Cortex of kidney (tissue), 1 donor: ENCODE measurements around the gene RAB5A.
"Not testable (repeated sequence)": the region's sequence is repeated elsewhere in the genome, so short reads cannot be mapped to it uniquely, and the experiment has no call there.

Source experiments
- DNase-seq: peaks from one replicate; lab custom pipeline; 2025; lab: John Stamatoyannopoulos, UW

RAB5A gene, protein sequence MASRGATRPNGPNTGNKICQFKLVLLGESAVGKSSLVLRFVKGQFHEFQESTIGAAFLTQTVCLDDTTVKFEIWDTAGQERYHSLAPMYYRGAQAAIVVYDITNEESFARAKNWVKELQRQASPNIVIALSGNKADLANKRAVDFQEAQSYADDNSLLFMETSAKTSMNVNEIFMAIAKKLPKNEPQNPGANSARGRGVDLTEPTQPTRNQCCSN

DNA sequence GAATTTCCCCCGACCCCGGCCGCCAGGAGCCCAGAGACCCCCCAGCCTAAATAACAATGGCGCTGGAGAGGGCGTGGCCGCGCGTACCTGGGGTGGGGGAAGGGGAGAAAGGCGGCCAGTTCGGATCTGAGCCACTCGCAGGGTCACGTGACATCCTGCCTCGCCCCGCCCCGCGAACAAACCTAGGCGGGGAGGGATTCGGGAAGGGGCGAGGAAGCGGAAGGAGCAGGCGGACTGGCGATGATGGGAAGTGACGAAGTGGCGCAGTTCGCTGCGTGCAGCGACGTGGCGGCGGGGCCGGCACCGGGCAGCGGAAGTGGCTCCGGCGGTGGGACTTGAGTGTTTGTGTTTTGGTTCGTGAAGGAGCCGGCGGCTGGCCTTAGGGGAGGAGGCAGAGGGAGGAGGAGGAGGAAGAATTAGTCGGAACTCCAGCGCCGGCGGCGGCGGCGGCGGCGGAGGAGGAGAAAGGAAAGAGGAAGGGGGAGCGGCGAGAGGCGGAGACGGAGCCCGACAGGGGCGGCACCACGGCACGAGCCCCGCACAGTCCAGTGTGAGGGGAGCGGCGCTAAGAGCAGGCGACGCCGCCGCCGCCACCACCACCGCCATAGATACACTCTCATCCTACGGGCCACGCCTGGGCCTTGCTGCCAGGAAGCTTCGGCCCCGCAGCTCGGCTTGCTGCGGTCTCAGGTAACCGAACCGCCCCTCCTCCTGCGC is at the start of gene RAB5A:
Gene RAB5A (plus strand): TSS at position 266 of the 717 bp plus-strand sequence. CDS start 3,802 bp downstream, outside the sequence.
- DNase-seq: peak; percentile 81

GRCh38 chr3:19898721-19899120 is 48.2 kb upstream of the RAB5A start:
- no peak for DNase-seq

DNA sequence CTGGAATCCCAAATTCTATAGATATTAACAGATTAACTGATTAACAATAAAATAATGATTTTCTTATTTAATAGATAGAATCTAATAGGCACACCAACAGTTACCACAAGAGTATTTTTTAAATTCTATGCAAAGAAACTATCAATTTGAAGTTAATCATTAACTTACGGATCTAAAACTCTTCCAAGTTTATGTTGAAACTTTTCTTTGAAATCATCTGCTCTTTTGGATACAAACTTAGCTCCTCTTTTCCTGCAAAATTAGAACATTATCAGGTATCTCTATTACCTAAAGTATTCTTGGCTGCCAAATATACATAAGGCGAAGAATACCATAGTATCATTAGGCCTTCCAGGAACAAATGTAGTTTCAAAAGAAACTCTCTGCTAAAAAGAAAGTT is 47.6 kb upstream of the RAB5A start:
- no peak for DNase-seq

DNA sequence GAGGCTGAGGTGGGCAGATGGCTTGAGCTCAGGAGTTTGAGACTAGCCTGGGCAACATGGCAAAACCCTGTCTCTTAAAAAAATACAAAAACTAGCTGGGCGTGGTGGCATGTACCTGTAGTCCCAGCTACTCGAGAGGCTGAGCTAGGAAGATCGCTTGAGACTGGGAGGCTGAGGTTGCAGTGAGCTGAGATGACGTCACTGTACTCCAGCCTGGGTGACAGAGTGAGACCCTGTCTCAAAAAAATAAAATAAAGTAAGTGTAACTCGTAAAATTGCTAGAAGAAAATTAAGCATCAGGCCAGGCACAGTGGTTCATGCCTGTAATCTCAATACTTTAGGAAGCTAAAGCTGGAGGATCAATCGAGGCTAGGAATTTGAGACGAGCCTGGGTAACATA is 47.1 kb upstream of the RAB5A start:
- DNase-seq: not testable (repeated sequence)

- no peak for DNase-seq
Observed at GRCh38 chr3:19901337-19901736, 45.6 kb upstream of the RAB5A start.

DNA sequence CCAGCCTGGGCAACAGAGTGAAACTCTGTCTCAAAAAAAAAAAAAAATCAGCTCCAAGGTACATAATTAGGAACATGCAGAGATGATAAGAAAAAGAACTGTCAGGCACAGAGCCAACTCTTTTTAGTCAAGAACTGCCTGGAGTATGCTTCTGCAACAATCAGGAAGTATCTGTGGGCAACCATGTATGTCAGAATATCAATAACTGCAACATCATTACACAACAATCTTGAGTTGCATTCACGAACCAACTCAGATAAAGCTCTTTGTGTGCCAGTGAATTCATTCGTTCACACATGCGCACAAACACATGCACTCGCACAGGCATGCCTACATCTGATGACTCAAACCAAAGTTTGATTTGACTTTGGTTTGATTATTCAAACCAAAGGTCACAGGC is 45.0 kb upstream of the RAB5A start:
- no peak for DNase-seq

DNA sequence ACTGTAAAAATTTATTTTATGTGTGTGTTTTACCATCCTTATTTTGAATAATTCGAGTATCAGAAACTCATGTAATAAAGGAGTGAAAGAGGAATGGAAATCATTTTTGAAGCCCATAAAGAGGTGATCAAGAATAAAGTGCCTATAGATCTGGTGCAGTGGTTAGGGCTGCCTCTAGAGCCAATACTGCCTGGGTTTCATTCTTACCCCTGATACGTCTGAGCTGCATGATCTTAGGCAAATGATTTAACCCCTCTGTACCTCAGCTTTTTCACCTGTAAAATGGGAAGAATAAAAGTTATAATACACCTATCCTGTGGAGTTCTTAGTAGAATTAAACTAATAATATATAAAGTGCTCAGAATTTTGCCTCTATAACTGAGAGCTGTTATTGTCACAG is 43.2 kb upstream of the RAB5A start:
- no peak for DNase-seq

DNA sequence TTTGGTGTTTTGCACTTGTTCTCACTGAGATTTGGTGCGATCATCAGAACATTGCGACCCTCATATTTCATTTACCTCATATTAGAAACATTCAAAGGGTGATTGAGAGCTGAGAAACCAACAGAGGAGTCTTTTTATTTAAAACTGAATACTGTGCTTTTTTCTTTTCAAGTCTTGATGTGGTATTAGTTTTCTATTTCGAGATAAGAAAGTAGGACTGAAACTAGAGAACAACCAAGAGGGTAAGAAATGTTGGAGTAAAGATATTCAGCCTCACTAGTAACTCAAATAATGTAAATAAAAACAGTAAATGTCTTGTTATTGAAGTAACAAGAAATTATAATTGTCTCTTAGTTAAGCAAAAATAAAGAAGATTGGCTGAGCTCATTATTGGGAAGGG is 39.4 kb upstream of the RAB5A start:
- DNase-seq: no peak

DNA sequence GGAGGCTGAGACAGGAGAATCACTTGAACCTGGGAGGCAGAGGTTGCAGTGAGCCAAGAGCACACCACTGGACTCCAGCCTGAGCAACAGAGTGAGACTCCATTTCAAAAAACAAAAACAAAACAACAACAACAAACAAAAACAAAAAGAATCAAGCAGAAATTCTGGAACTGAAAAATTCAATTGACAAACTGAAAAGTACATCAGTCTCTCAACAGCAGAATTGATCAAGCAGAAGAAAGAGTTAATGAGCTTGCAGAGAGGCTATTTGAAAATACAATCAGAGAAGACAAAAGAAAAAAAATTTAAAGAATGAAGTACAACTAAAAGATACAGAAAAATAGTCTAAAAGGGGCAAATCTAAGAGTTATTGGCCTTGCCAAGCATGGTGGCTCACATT is 35.4 kb upstream of the RAB5A start:
- no peak for DNase-seq

DNA sequence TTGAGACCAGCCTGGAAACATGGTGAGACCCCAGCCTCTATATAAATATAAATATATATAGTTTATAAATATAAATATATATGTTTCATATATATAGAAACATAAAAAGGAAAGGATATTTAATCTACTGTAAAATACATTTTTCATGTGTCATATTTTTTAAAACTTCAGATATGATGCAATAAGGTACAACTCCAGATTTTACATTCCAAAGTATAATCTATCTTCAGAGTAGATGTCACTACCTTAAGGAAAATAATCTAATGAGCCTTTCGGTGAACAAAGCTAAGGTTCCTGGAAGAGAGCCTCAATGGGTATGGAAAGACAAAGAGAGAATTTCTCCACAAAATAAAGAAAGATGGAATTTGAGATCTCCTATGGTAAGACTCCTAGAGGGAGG is 29.7 kb upstream of the RAB5A start:
- DNase-seq: no peak

GRCh38 chr3:19920401-19921080 is 26.4 kb upstream of the RAB5A start:
- DNase-seq: no peak

- no peak for DNase-seq
Observed at GRCh38 chr3:19931180-19931692, 15.7 kb upstream of the RAB5A start.

- DNase-seq: no peak
Observed at GRCh38 chr3:19931767-19932188, 15.1 kb upstream of the RAB5A start.

DNA sequence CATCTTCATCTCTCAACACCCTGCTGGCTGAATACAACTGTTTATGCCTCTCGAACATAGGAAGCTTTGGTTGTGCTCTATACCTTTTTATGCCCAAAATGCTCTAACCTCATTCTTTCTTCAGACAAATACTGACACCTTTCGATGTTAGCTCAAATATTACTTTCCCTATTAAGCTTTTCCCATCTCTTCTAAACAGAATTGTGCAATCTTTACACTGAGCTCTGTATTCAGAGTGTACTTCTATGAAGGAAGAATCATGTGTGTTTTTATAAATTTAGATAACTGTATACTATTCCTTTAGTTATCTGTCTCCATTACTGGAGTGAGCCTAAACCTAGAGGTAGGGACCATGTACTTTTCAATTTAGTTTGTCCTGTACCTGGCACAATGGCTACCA is 14.5 kb upstream of the RAB5A start:
- DNase-seq: no peak

GRCh38 chr3:19934098-19934566 is 12.8 kb upstream of the RAB5A start, which contains the start of gene EFHB:
Gene EFHB (minus strand): TSS chr3:19934217. CDS start chr3:19934018, 199 bp downstream.
- DNase-seq: no peak

DNA sequence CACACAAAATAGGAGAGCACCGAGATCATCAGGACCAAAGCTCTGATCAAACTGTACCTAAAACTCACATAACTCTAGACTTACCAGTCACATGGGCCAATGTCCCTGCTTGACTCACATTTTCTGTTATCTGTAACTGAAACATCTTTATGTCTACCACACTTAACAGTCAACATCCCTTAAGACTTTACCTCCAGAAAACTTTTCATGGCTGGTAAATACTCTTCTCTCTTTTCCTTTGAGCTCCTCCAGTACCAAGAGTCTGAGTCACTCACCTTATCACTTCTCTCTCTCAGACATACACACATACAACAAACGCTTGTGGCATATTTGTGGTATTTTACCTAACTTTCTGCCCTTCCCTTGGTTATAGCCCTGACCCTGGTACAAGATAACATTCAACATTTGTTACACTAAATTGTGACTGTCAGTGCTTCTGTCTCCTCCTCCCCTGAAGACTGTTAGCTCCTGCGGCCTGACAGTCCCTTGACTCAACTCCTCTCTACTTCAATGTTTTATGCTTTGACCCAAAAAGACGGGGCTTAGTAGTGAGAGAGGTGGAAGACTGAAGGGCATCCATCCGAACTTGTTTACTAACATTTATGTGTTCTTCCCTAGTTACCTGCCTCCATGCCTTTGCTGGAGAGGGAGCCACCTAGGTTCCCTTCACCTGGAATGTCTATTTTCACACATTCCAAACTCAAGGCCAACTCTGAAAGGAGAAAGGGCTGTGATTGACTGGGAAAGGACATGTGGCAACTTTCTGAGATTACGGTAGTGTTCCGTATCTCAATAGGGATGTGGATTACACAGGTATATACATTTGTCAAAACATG is 9.2 kb upstream of the RAB5A start:
- DNase-seq: no peak

- DNase-seq: no peak
Observed at GRCh38 chr3:19938295-19938627, 8.6 kb upstream of the RAB5A start.

DNA sequence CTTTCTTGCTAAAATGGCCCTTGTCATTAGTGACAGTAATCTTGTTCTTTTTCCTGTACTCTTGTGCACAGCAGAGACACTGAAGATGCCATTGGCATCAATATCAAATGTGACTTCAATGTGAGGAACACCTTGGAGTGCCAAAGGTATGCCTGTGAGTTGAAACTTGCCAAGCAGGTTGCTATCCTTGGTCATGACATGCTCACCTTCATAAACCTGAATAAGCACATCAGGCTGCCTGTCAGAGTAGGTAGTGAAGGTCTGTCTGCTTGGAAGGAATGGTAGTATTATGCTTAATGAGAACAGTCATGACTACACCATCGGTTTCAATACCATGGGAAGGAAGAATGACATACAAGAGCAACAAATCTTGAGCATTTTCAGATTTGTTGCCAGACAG is 6.3 kb upstream of the RAB5A start:
- DNase-seq: no peak

- DNase-seq: no peak
Observed at GRCh38 chr3:19945534-19945933, 1.4 kb upstream of the RAB5A start.

DNA sequence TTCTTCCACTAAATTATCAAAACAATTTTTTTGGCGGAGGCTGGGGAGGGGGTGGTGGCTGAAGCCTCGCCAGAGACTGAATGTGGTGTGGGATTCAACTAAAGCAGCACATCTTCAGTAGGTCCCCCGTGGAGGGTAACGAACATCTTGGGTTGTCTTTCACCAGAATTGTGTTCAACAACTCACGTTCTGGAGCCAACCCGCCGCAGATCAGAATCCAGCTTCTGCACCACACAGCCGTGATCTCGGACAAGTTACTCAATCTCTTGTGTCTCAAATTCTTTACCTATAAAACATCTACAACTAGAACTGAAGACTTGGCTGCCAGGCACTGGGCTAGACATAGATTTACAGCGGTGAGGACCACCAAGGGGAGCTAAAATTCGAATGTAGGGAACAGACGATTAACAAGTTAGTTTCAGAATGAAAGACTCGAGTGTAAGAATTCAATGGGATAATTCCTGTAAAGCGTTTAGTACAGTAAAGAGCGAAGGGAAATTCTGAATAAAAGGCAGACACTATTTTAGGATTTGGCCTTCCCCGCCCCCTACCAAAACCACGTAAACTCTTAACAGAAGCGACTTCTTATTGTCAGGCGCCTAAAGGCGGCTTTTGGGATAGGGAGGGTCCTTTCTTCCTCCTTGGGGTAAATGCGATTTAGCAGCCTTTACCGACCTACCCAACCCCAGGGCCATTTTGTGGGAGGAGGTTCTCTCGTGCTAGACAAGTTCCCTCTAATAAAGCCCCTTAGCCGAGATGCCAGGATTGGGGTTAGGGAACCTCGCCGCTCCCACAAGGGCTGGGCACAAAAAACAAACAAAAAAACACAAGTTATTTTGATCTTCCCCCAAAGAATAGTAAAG is 697 bp upstream of the RAB5A start:
- no peak for DNase-seq
